BE2C (cell line): ENCODE data around the gene PLXNC1.

Experiments
- DNase-seq: peaks from one replicate; pipeline ENCODE4 v3.0.0-alpha.2; 2020
- H3K27me3 ChIP-seq: fragments of 250-450 bp; sonication (Bioruptor Pico); 2 replicates; pipeline ENCODE4 v1.5.1; 2020; ENCODE audit warnings: mild to moderate bottlenecking
- H3K36me3 ChIP-seq: fragments of 250-450 bp; sonication (Bioruptor Pico); 2 replicates; pipeline ENCODE4 v1.5.1; 2020; ENCODE audit warnings: mild to moderate bottlenecking
- H3K4me1 ChIP-seq: fragments of 250-450 bp; sonication (Bioruptor Pico); 2 replicates; pipeline ENCODE4 v1.5.1; 2020
- H3K4me3 ChIP-seq: 2 replicates; pipeline ENCODE4 v1.5.1; 2011; ENCODE audit warnings: low read depth, low read length
- H3K9me3 ChIP-seq: fragments of 250-450 bp; sonication (Bioruptor Pico); 2 replicates; pipeline ENCODE4 v1.5.1; 2020
- TF ChIP-seq, protein P1 (sequence below): IDR thresholded peaks from 2 replicates; pipeline ENCODE4 v1.5.1; 2012; ENCODE audit warnings: mild to moderate bottlenecking, low read depth, low read length

Gene PLXNC1

DNA sequence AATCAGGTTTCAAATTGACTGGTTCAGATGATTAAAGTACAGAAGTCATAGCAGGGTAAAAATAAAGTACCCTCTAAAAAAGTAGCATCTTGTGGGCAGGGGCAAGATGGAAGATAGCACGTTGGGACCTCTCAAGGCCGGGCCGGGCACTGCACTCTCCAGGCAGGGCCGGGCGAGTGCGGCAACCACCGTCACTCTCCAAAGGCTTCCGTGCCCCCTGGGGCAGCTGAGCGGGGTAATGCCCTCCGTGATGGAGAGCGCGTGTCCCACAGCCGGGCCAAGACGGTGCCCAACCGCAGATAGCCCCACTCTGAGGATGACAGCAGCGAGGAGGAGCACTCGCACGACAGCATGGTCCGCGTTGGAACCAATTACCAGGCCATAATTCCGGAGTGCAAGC lies 8.6 kb upstream of the PLXNC1 start:
- H3K9me3 ChIP-seq, result no peaks in the 10 kb centered on the region
- H3K27me3 ChIP-seq, result peaks cover 8% of the 10 kb centered on the region
- no peak for DNase-seq
- no peaks in the 10 kb centered on the region for H3K36me3 ChIP-seq
- TF ChIP-seq, protein P1, sequence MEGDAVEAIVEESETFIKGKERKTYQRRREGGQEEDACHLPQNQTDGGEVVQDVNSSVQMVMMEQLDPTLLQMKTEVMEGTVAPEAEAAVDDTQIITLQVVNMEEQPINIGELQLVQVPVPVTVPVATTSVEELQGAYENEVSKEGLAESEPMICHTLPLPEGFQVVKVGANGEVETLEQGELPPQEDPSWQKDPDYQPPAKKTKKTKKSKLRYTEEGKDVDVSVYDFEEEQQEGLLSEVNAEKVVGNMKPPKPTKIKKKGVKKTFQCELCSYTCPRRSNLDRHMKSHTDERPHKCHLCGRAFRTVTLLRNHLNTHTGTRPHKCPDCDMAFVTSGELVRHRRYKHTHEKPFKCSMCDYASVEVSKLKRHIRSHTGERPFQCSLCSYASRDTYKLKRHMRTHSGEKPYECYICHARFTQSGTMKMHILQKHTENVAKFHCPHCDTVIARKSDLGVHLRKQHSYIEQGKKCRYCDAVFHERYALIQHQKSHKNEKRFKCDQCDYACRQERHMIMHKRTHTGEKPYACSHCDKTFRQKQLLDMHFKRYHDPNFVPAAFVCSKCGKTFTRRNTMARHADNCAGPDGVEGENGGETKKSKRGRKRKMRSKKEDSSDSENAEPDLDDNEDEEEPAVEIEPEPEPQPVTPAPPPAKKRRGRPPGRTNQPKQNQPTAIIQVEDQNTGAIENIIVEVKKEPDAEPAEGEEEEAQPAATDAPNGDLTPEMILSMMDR, result no peak
- H3K4me1 ChIP-seq, result no peaks in the 10 kb centered on the region
- no peak overlapping the region for H3K4me3 ChIP-seq

DNA sequence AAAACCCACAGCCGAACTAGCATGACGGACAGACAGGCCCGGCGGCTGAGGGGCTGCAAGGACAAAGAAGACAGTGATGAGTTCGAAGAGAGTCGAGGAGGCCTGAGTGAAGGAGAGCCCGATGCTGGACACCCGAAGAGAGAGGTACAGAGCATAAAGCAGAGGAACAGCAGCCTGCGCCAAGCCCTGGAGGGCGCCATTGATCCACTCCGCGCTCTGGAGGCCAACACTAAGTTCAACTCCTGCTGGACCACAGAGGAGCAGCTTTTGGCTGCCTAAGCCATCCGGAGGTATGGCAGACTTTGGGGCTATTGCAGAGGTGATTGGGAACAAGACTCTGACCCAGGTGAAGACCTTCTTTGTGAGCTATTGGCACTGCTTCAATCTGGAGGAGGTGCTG lies 7.8 kb upstream of the PLXNC1 start:
- no peaks in the 10 kb centered on the region for H3K4me1 ChIP-seq
- no peaks in the 10 kb centered on the region for H3K9me3 ChIP-seq
- peaks cover 9% of the 10 kb centered on the region for H3K27me3 ChIP-seq
- no peaks in the 10 kb centered on the region for H3K36me3 ChIP-seq
- no peak overlapping the region for H3K4me3 ChIP-seq
- TF ChIP-seq, protein P1, result peak; percentile 53
- DNase-seq, result peak; percentile 47

DNA sequence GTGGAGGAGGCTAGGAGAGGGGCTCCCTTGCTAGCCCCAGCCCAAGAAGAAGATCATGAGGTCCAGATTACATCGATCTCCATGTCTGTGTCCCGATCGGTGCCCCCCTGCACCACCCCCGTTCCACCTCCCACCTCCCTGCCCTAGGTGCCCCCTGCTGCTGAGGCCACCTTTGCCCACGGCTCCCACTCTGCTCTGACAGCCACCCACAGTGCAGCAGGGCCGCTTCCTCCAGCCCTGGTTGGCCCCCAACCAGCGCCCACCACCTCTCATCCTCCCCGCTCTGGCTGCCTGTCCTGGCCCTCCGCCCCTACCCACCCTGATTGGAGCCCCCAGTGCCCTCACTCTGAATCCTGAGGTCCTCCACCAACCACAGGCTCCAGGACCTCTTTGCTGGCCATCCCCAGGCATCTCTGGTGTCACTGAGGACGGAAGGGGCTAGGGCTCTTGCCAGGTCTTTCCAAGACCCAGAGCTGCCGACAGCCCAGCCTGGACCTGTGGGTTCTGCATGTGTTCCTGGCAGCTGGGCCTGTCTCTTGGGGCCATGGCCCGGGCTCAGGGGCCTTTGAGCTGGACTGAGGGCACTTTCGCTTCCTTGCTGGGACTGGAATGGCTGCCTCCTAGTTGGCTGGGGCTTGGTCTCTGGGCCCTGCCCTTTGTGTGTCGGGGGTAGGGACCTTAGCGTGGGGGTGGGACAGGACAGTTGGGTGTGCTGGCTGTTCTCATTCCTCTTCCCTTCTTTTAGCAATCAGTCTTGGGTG lies 7.2 kb upstream of the PLXNC1 start:
- Histone ChIP-seq H3K9me3 (no peaks in the 10 kb centered on the region), H3K27me3 (peaks cover 15% of the 10 kb centered on the region), H3K4me1 (no peaks in the 10 kb centered on the region), H3K4me3 (no peak overlapping the region), H3K36me3 (no peaks in the 10 kb centered on the region)
- DNase-seq, result no peak
- TF ChIP-seq, protein P1, result no peak

DNA sequence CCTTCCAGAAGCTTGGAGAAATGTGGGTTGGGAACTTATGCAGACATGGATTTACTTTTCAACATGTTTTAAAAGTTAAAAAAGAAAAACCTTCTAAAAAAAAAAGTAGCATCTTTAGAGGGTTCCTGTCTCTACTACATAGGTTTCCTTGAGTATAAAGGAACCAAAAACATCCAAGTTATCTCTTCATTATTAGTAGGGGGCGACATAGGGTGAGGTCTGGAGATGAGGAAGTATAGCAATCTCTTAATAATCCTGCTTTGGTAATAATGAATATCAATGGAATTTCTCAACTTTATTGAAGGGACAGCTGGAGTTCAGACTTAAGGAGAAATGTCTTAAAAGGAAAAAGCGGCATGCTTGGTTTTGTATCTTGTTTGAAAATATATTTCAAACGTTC lies 6.5 kb upstream of the PLXNC1 start:
- H3K9me3 ChIP-seq, result no peaks in the 10 kb centered on the region
- TF ChIP-seq, protein P1, result no peak
- no peaks in the 10 kb centered on the region for H3K36me3 ChIP-seq
- H3K4me3 ChIP-seq, result no peak overlapping the region
- H3K4me1 ChIP-seq, result no peaks in the 10 kb centered on the region
- H3K27me3 ChIP-seq, result peaks cover 22% of the 10 kb centered on the region
- DNase-seq, result no peak

DNA sequence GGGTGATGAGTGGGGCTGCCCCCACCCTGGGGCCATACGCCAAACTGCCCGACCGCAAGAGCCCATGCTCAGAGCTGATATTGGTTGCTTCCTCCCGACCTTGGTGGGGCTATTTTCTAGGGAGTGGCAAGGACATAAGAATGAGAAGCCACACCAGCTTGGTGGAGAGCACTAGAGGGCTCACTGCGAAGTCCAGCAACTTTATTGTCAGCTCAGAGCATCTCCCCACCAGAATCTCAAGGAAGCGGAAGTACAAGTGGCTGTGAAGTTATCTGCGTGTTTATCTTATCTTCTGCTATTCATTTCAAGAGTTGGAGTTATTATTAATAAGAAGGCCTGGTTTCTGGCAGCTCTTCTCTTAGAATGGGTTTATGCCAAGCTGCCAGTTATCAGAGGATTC lies 4.9 kb upstream of the PLXNC1 start:
- Histone ChIP-seq H3K4me1 (no peaks in the 10 kb centered on the region), H3K4me3 (no peak overlapping the region), H3K27me3 (peaks cover 36% of the 10 kb centered on the region), H3K9me3 (no peaks in the 10 kb centered on the region), H3K36me3 (no peaks in the 10 kb centered on the region)
- no peak for DNase-seq
- TF ChIP-seq, protein P1, result no peak

DNA sequence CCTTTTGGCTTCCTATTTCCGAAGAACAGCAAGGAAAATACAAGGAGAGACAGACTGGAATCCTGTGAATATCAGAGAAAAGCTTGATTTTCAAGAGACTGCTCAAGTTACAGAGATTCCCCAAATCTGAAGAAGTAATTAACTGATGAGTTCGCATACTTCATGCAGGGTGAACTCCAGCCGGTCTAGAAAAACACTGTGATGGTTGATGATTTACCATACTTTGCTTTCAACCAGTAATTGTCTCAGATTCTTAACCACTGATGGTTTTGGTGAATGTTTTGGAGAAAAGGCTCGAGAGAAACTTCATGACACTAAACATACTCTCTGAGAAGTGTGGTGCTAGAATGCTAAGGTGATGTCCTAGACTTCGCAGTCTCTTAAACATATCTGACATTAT lies 4.4 kb upstream of the PLXNC1 start:
- Histone ChIP-seq H3K4me3 (no peak overlapping the region), H3K36me3 (no peaks in the 10 kb centered on the region), H3K9me3 (no peaks in the 10 kb centered on the region), H3K27me3 (peaks cover 41% of the 10 kb centered on the region), H3K4me1 (no peaks in the 10 kb centered on the region)
- TF ChIP-seq, protein P1, result no peak
- DNase-seq, result no peak
